IPS-18a (cell line): ENCODE data around the gene NUDT3.

Experiments used
- H3K27ac ChIP-seq: one replicate; pipeline ENCODE4 v1.5.1; 2013; ENCODE audit warnings: low read length
- H3K27me3 ChIP-seq: one replicate; pipeline ENCODE4 v1.6.1; 2013; ENCODE audit warnings: mild to moderate bottlenecking, low read length; ENCODE audit not compliant: control insufficient read depth, insufficient read depth
- H3K36me3 ChIP-seq: one replicate; pipeline ENCODE4 v1.6.1; 2013; ENCODE audit warnings: low read depth, low read length; ENCODE audit not compliant: control insufficient read depth
- H3K4me1 ChIP-seq: one replicate; pipeline ENCODE4 v1.6.1; 2013; ENCODE audit warnings: low read depth, low read length; ENCODE audit not compliant: control insufficient read depth
- H3K4me3 ChIP-seq: one replicate; pipeline ENCODE4 v1.5.1; 2013; ENCODE audit warnings: low read length
- H3K9ac ChIP-seq: one replicate; pipeline ENCODE4 v1.6.1; 2013; ENCODE audit warnings: mild to moderate bottlenecking, low read length, moderate library complexity
- H3K9me3 ChIP-seq: one replicate; pipeline ENCODE4 v1.6.1; 2013; ENCODE audit warnings: low read depth, low read length; ENCODE audit not compliant: control insufficient read depth

Gene NUDT3

DNA sequence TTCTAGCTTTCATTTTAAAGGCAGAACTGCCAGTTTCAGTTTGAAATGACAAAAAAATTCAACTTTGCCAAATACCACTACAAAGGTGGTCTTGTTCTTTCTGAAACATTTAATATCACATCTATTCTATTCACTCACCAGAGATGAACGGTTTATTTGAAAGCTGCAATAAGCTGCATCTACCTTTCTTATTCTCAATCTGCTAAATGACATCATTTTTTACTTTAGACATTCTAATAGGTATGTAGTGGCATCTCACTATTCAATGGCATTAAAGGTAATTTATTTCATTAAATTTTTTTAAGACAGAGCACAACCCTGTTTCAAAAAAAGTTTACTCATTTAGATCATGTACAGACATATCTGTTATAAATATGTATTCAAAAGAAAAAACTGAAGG, 77.2 kb downstream of the NUDT3 start:
- Histone ChIP-seq H3K4me1 (peaks cover 15% of the 10 kb centered on the region), H3K27ac (no peak overlapping the region), H3K9me3 (no peaks in the 10 kb centered on the region), H3K27me3 (no peaks in the 10 kb centered on the region), H3K4me3 (no peak overlapping the region), H3K36me3 (no peaks in the 10 kb centered on the region), H3K9ac (no peak overlapping the region)

DNA sequence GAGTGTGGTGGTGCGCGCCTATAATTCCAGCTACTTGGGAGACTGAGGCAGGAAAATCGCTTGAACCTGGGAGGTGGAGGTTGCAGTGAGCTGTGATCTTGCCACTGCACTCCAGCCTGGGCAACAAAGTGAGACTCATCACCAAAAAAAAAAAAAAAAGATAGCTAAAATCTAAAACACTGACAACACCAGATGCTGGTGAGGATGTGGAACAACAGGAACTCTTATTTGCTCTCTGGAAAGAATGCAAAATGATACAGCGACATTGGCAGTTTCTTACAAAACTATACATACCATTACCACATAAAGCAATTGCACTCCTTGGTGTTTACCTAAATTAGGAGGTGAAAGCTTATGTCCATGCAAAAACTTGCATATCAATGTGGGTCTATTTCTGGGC, 80.2 kb downstream of the NUDT3 start:
- Histone ChIP-seq H3K9ac (no peak overlapping the region), H3K27me3 (no peaks in the 10 kb centered on the region)

DNA sequence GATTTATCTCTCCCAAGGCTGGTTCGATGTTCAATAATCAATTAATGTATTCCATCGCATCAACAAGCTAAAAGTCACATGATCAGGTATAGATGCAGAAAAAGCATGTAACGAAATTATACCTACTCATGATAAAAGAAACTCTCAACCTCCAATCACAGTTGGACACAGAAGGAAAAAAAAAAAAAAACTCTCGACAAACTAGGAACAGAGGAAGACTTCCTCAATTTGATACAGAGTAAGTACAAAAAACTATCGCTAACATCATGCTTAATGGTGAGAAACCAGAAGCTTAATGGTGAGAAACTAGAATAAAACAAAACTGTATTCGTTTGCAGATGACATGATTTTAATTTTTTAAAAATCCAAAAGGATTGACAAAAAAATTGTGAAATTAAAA, 81.7 kb downstream of the NUDT3 start:
- Histone ChIP-seq H3K4me3 (no peak overlapping the region), H3K36me3 (no peaks in the 10 kb centered on the region), H3K27me3 (no peaks in the 10 kb centered on the region)

More for the DNA sequence above, 80.2 kb downstream of the NUDT3 start:
- no peak overlapping the region for H3K27ac ChIP-seq
- no peaks in the 10 kb centered on the region for H3K36me3 ChIP-seq
- H3K4me1 ChIP-seq = peaks cover 8% of the 10 kb centered on the region
- H3K4me3 ChIP-seq = no peak overlapping the region
- H3K9me3 ChIP-seq = no peaks in the 10 kb centered on the region

DNA sequence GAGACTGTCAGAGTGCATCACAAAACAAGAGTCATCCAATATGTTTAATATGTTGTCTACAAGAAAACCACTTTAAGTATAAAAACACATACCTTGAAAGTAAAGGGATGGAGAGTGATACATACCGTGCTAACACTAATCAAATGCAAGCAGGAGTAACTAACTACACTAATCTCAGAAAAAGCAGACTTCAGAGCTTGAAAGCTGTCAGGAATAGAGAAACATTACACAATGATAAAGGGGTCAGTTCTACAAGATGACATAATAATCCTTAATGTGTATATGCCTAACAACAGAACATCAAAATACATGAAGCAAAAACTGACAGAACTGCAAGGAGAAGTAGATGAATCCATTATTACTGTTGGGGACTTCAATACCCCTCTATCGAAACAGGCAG, 84.0 kb downstream of the NUDT3 start:
- Histone ChIP-seq H3K27ac (no peak overlapping the region), H3K4me3 (no peak overlapping the region), H3K9me3 (no peaks in the 10 kb centered on the region), H3K36me3 (no peaks in the 10 kb centered on the region), H3K9ac (no peak overlapping the region), H3K4me1 (no peaks in the 10 kb centered on the region), H3K27me3 (no peaks in the 10 kb centered on the region)

More for the DNA sequence above, 81.7 kb downstream of the NUDT3 start:
- Histone ChIP-seq H3K27ac (no peak overlapping the region), H3K4me1 (no peaks in the 10 kb centered on the region), H3K9ac (no peak overlapping the region), H3K9me3 (no peaks in the 10 kb centered on the region)

DNA sequence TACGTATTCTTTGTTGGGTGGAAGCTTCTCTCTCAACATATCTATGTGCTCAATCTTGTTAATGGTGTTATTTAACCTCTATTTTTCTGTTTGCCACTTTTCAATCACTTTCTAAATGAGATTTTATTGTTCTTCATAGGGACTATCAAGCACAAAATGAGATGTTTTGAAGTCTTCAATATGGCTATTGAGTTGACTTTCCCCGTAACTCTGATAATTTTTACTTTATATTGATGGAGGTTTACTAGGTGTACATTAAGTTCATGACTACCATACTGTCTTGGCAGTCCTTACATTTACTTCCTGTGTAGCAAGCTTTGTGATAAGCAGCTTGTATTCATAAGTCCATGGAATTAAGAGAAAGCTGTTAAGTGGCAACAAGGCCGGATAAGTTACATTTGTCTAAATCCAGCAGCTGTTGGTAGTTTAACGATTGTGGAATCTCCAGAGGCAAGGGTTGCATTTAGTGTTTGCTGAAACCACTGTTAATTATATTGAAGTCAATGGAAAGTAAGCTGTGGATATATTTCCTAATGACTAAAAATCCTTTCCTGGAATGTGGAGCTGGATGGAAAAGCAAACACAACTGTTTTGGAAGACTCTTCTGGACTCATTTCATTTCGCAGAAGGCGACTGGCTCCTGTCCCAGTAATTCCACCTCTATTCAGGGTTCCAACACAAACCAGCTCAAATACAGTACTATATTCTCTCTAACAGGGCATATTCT, 86.3 kb downstream of the NUDT3 start:
- H3K4me3 ChIP-seq = no peak overlapping the region
- no peaks in the 10 kb centered on the region for H3K27me3 ChIP-seq
- H3K36me3 ChIP-seq = no peaks in the 10 kb centered on the region
- no peaks in the 10 kb centered on the region for H3K9me3 ChIP-seq
- no peak overlapping the region for H3K27ac ChIP-seq
- no peaks in the 10 kb centered on the region for H3K4me1 ChIP-seq
- H3K9ac ChIP-seq = no peak overlapping the region

DNA sequence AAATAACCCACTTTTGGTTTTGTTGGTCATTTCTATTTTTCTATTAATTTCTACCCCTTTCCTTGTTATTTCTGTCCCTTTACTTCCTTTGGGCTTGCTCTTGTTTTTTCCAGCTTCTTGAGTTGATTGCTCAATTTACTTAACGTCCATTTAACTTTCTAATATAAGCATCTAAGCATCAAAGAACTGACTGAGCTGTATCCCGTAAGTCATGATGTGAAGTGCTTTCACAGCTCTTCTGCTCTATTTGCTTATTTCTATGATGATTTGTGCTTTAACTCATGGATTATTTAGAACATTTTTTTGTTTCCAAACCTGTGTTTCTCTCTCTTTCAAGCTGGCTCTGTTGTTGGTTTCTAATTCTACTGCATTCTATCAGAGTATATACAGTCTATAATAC, 87.0 kb downstream of the NUDT3 start:
- Histone ChIP-seq H3K4me1 (no peaks in the 10 kb centered on the region), H3K4me3 (no peak overlapping the region), H3K36me3 (no peaks in the 10 kb centered on the region), H3K27ac (no peak overlapping the region), H3K9ac (no peak overlapping the region), H3K27me3 (no peaks in the 10 kb centered on the region), H3K9me3 (no peaks in the 10 kb centered on the region)

DNA sequence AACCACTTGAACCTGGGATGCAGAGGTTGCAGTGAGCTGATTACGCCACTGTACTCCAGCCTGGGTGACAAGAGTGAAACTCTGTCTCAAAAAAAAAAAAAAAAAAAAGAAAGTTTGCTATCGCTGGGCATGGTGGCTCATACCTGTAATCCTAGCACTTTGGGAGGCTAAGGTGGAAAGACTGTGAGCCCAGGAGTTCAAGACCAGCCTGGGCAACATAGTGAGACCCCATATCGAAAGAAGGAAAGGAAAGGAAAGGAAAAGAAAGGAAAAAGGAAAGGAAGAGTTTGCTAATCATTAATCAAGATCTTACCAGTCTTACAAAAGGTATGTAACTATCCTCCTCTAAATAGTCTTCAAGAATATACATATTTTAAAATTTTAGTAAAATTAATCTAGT, 88.3 kb downstream of the NUDT3 start:
- H3K4me1 ChIP-seq = no peaks in the 10 kb centered on the region
- H3K36me3 ChIP-seq = no peaks in the 10 kb centered on the region
- H3K27ac ChIP-seq = no peak overlapping the region
- no peak overlapping the region for H3K4me3 ChIP-seq
- no peaks in the 10 kb centered on the region for H3K9me3 ChIP-seq
- H3K27me3 ChIP-seq = no peaks in the 10 kb centered on the region
- H3K9ac ChIP-seq = no peak overlapping the region

DNA sequence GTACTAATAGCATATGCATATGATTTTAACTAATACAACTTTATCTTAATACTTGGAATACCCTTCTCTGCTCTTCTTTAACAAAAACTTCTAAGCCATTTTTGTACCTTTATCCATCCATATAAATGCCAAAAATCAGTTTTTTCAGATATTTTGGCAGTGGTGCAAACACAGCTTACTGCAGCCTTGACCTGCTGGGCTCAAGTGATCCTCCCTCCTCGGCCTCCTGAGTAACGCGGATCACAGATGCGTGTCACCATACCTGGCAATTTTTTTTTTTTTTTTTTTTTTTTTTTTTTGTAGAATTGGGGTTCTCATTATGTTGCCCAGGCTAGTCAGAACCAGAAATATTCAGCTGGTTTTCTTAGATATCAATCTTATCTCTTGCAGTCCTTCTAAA, 89.5 kb downstream of the NUDT3 start:
- Histone ChIP-seq H3K27ac (no peak overlapping the region), H3K9ac (no peak overlapping the region), H3K4me3 (no peak overlapping the region), H3K9me3 (no peaks in the 10 kb centered on the region), H3K4me1 (no peaks in the 10 kb centered on the region), H3K27me3 (no peaks in the 10 kb centered on the region), H3K36me3 (no peaks in the 10 kb centered on the region)

DNA sequence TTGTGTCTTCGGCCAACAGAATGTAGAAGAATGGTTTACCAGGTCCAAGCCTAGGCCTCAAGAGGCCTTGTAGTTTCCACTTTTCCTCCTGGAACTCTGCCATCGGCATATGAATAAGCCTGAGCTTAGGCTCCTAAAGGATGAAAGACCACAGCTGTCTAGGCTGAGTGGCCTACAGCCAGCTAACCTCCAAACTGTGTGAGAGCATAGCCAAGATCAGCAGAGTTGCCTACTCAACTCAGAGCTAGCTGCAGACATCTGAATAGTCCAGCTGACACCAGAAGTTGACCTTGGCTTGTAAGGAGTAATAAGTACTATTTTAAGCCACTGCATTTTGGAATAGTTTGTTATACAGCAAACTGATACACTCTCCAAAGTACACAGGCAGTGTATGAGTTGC, 91.1 kb downstream of the NUDT3 start:
- Histone ChIP-seq H3K27me3 (no peaks in the 10 kb centered on the region), H3K9ac (no peak overlapping the region), H3K36me3 (no peaks in the 10 kb centered on the region), H3K4me1 (no peaks in the 10 kb centered on the region), H3K27ac (no peak overlapping the region), H3K4me3 (no peak overlapping the region), H3K9me3 (no peaks in the 10 kb centered on the region)

DNA sequence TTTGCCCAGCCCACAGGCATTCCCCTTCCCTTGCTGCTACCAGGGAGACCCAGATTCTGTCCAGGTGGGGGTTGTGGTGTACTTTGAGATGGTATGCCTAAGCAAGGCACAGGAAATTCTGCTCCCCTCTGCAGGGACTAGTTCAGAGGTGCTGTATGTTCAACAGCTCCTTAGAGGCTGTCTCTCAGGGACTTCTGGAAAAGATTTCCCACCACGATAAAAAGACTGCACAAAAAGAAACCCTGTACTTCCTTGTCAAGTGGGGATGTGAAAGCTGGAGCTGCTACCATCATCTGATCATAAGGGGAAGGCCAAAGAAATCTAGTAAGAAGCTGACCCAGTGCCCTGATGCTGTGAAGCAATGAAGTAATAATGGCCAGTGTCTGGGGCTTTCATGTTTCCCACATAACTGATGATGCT, 92.1 kb downstream of the NUDT3 start:
- no peak overlapping the region for H3K4me3 ChIP-seq
- no peaks in the 10 kb centered on the region for H3K27me3 ChIP-seq
- H3K9me3 ChIP-seq = no peaks in the 10 kb centered on the region
- H3K27ac ChIP-seq = no peak overlapping the region
- H3K36me3 ChIP-seq = no peaks in the 10 kb centered on the region
- H3K4me1 ChIP-seq = no peaks in the 10 kb centered on the region
- no peak overlapping the region for H3K9ac ChIP-seq

DNA sequence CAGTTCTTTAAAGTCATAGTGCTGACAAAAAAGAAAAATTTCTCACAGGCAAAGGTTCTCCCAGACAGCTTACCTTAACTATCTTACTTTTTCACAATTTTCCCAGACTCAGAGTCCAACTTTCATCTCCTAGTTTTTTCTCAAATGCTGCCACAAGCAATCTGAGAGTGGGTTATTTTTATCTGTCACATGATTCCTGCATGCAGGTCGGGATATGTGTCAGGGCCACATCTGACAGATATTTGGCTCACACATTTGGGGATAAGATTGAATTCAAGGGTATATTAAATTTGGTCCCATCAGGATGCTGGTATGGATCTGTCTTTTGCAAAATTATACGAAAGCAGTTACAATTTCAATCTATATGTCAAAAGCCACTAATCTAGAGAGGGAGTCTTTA, 93.5 kb downstream of the NUDT3 start:
- Histone ChIP-seq H3K4me3 (no peak overlapping the region), H3K4me1 (no peaks in the 10 kb centered on the region), H3K27ac (no peak overlapping the region), H3K9me3 (no peaks in the 10 kb centered on the region), H3K27me3 (no peaks in the 10 kb centered on the region), H3K36me3 (peaks cover 7% of the 10 kb centered on the region), H3K9ac (no peak overlapping the region)

DNA sequence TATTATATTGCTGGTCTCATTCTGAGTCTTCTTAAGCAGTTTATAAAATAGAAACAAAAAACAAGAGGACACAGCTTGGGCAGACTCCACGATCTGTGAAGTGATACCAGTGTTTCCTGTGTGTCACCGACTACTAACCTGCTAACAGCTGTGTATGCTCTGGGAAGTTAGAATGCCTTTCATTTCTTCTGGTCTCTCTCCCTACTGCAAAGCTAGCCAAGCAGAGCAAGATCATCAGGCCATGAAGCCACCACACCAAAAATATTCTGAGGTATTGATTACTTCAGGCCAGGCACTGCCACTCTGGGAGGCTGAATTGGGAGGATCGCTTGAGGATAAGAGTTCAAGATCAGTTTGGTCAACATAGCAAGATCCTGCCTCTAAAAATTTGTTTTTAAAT, 96.7 kb downstream of the NUDT3 start:
- no peaks in the 10 kb centered on the region for H3K9me3 ChIP-seq
- H3K9ac ChIP-seq = no peak overlapping the region
- no peak overlapping the region for H3K27ac ChIP-seq
- no peaks in the 10 kb centered on the region for H3K4me1 ChIP-seq
- H3K4me3 ChIP-seq = no peak overlapping the region
- no peaks in the 10 kb centered on the region for H3K27me3 ChIP-seq
- peaks cover 22% of the 10 kb centered on the region for H3K36me3 ChIP-seq
